Measurements from ENCODE around the gene RHOA.
A peak's percentile ranks its signal among the peaks of the same experiment; 100 is the strongest.
"Not testable (repeated sequence)": the region's sequence is repeated elsewhere in the genome, so short reads cannot be mapped to it uniquely, and the experiment has no call there.

Gene RHOA

GRCh38 chr3:49410846-49411534 is 786 bp downstream of the RHOA start:
- H3K4me1 ChIP-seq: no peaks in the 10 kb centered on the region; the same call in 1 of the 2 replicates
- no peaks in the 10 kb centered on the region for H3K9me3 ChIP-seq
- peak overlapping the region; percentile 83 for H3K4me3 ChIP-seq (ENCODE audit: low read depth, low read length)
- no peak for DNase-seq
- TF ChIP-seq CTCF (IDR thresholded peaks at IDR 0.05; ENCODE audit: low read depth, low read length): no peak
- H3K36me3 ChIP-seq: no peaks in the 10 kb centered on the region
- H3K27me3 ChIP-seq: no peaks in the 10 kb centered on the region

GRCh38 chr3:49410066-49410845 is 1.5 kb downstream of the RHOA start:
- no peaks in the 10 kb centered on the region for H3K27me3 ChIP-seq
- H3K4me1 ChIP-seq: no peaks in the 10 kb centered on the region; the same call in 1 of the 2 replicates
- no peak for DNase-seq
- no peaks in the 10 kb centered on the region for H3K9me3 ChIP-seq
- no peak for TF ChIP-seq CTCF (IDR thresholded peaks at IDR 0.05; ENCODE audit: low read depth, low read length)
- H3K4me3 ChIP-seq (ENCODE audit: low read depth, low read length): peak overlapping the region; percentile 83
- no peaks in the 10 kb centered on the region for H3K36me3 ChIP-seq

GRCh38 chr3:49406571-49407565 is 4.9 kb downstream of the RHOA start:
- Histone ChIP-seq H3K36me3 (no peaks in the 10 kb centered on the region; the same call in 1 of the 2 replicates), H3K27me3 (no peaks in the 10 kb centered on the region), H3K9me3 (no peaks in the 10 kb centered on the region), H3K4me3 (ENCODE audit: low read depth, low read length) (no peak overlapping the region), H3K4me1 (no peaks in the 10 kb centered on the region)
- no peak for DNase-seq
- no peak for TF ChIP-seq CTCF (IDR thresholded peaks at IDR 0.05; ENCODE audit: low read depth, low read length)

GRCh38 chr3:49405570-49405969 is 6.2 kb downstream of the RHOA start:
- not testable (repeated sequence) for H3K9me3 ChIP-seq; H3K4me1 ChIP-seq; H3K4me3 ChIP-seq (ENCODE audit: low read depth, low read length); H3K27me3 ChIP-seq; DNase-seq; H3K36me3 ChIP-seq

- no peak for DNase-seq
- Histone ChIP-seq H3K4me3 (ENCODE audit: low read depth, low read length) (no peak overlapping the region), H3K27me3 (no peaks in the 10 kb centered on the region), H3K36me3 (no peaks in the 10 kb centered on the region; the same call in 1 of the 2 replicates), H3K4me1 (no peaks in the 10 kb centered on the region), H3K9me3 (no peaks in the 10 kb centered on the region)
- TF ChIP-seq CTCF (IDR thresholded peaks at IDR 0.05; ENCODE audit: low read depth, low read length): no peak
These were observed 7.9 kb downstream of the RHOA start for GRCh38 chr3:49403891-49404290.

- no peak for TF ChIP-seq CTCF (IDR thresholded peaks at IDR 0.05; ENCODE audit: low read depth, low read length)
- no peaks in the 10 kb centered on the region; the same call in 1 of the 2 replicates for H3K4me1 ChIP-seq
- H3K4me3 ChIP-seq (ENCODE audit: low read depth, low read length): no peak overlapping the region
- H3K9me3 ChIP-seq: no peaks in the 10 kb centered on the region
- no peak for DNase-seq
- H3K36me3 ChIP-seq: peaks cover under 1% of the 10 kb centered on the region; the same call in 1 of the 2 replicates
- no peaks in the 10 kb centered on the region for H3K27me3 ChIP-seq
These were observed 10.0 kb downstream of the RHOA start for GRCh38 chr3:49401766-49402165.

All from BE2C (cell line).